ENCODE measurements around the gene TJP2.

DNA sequence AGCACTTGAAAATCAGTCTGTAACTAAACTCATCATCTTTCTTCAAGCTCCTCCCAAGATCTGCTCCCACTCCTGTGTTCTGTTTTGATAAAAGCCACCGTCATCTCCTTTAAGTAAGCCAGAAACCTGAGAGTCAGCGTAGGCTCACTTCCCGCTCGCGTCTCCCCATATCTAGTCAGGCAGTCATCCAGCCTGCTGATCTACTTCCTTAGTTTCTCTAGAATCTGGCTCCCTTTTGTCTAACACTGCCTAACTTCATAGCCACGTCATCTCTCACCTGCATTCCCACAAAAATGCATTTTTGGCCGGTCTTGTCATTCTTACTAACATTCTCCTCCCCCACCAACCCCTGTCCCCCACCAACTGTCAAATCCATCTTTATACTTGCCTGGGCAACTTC lies 3.0 kb upstream of the TJP2 start:
- TF ChIP-seq ZNF274 (IDR thresholded peaks at IDR 0.05; ENCODE audit: low read length) (no peak), ZNF274 (tag by site-specific recombination; IDR thresholded peaks at IDR 0.05; ENCODE audit: borderline replicate concordance) (no peak), SP2 (tag by site-specific recombination; IDR thresholded peaks at IDR 0.05) (no peak), MZF1 (tag by site-specific recombination; IDR thresholded peaks at IDR 0.05; ENCODE audit: borderline replicate concordance) (no peak), CTCF (tag by site-specific recombination; IDR thresholded peaks at IDR 0.05) (no peak), HOXD13 (CRISPR knock-in tag; IDR thresholded peaks at IDR 0.05; ENCODE audit: borderline replicate concordance) (no peak), ZNF112 (tag by site-specific recombination; IDR thresholded peaks at IDR 0.05) (no peak), ZNF354C (tag by site-specific recombination; IDR thresholded peaks at IDR 0.05; ENCODE audit: borderline replicate concordance, low read depth) (no peak), ZNF768 (tag by site-specific recombination; IDR thresholded peaks at IDR 0.05) (no peak), YY1 (tag by site-specific recombination; IDR thresholded peaks at IDR 0.05) (no peak)
